GM23248 (cell line): ENCODE results near the gene SCG5.

ENCODE experiments used
- EZH2 ChIP-seq: fragments of 200-600 bp; sonication (generic); IDR thresholded peaks from 2 replicates; pipeline ENCODE4 v1.6.1; 2018; ENCODE audit warnings: antibody characterized with exemption, mild to moderate bottlenecking; ENCODE audit not compliant: insufficient read depth, poor library complexity, severe bottlenecking
- EZH2phosphoT487 ChIP-seq: fragments of 200-600 bp; sonication (generic); IDR thresholded peaks from 2 replicates; pipeline ENCODE4 v1.6.1; 2018; ENCODE audit warnings: antibody characterized with exemption, moderate library complexity, mild to moderate bottlenecking, low read depth; ENCODE audit not compliant: insufficient read depth

DNA sequence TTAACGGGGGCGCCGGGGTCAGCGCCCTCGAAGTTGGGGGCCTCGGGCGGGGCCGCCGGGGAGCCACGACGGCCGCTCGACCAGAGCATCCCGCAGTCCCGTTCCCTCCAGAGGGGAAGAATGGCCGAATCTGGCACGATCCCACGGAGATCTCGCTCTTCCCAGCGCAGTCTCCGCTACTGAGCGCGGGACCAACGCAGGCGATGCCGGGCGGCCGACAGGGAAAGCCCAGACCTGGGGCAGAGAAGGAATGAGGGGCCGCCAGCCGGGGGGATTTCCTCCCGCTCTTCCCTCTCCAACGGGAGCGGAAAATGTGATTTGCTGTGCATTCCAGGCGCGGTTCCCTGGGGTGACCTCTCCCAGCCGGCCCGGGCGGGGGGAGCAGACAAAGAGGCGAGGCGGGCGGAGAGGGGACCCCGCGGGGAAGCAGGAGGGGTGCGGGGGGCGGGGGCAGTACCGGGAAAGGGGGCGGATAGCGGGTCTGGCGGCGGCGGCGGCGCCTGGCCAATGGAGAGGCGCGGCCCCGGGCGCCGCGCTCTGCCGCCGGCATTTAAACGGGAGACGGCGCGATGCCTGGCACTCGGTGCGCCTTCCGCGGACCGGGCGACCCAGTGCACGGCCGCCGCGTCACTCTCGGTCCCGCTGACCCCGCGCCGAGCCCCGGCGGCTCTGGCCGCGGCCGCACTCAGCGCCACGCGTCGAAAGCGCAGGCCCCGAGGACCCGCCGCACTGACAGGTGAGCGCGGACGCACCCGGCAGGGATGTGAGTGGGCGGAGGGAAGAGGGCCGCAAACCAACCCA lies 76.1 kb downstream of the SCG5 start, which contains the start of gene GREM1:
- TF ChIP-seq EZH2 (no peak), EZH2phosphoT487 (no peak)
